Fibroblast of skin of right quadriceps (primary cell): ENCODE results near the gene AGPAT3.
A peak's percentile ranks its signal among the peaks of the same experiment; 100 is the strongest.
"Not testable (repeated sequence)": the region's sequence is repeated elsewhere in the genome, so short reads cannot be mapped to it uniquely, and the experiment has no call there.

Experiments
- DNase-seq: peaks from one replicate; pipeline ENCODE4 v3.0.0-alpha.2; 2013

AGPAT3 gene

DNA sequence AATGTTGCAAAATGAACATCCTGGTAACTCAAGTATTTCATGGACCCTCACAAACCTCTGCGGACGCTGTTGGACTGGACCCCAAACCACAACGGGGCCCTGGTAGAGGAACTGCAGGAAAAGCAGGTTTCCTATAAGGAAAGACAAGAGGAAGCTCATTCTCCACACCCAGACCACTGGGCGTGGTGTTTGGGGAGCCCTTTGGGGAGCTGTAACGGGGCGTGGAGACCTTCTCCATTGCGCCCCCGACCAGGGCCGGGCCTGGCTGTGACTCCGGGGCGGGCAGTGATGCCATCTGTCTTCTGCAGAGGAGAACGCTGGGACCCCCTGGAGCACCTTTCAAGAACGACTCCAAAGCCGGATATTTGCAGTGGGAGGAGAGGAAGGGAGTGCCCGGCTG is 30.0 kb upstream of the AGPAT3 start:
- DNase-seq = no peak

DNA sequence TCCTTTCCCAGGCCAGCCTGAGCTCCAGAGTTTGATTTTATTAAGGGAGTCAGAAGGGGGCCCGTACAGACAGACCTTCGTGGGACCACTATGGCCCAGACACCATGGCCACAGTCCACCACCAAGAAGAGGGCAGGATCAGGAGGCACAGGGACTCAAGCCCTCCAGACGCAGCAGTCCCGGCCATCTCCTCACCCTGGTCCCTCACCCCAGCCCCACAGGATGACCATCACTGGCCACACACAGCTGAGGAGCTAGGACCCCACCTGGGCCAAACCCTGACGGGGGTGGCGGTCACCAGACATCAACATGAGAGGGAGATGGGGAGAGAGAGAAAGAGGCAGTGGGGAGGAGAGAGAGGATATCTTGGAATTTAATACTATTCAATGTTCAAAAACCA is 29.2 kb upstream of the AGPAT3 start:
- no peak for DNase-seq

DNA sequence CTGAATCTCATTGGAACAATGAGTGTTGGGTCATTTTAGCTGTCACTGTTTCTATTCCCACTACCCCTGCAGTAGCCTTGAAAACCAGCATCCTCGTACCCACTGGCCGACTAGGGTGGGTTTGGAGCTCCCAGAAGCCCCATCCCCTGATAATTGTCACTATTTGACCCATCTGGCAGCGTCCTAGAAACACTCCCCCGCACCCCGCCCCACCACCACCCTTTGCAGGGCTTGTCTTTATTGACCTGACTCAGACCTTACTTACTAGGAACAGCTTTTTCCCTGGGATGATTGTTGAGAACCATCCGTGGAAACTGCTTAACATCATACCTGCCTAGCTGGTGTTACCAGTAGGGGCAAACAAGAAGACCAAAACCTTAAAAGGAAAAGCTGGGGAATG is 28.4 kb upstream of the AGPAT3 start:
- DNase-seq = no peak

DNA sequence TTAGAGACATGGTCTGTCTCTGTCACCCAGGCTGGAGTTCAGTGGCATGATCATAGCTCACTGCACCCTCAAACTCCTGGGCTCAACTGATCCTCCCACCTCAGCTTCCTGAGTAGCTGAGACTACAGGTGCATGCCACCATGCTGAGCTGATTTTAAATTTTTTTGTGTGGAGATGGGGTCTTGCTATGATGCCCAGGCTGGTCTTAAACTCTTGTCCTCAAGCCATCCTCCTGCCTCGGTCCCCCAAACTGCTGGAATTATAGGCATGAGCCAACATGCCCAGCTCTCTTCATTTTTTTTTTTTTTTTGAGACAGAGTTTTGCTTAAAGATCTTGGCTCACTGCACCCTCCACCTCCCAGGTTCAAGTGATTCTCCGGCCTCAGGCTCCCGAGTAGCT is 24.8 kb upstream of the AGPAT3 start:
- DNase-seq = no peak

DNA sequence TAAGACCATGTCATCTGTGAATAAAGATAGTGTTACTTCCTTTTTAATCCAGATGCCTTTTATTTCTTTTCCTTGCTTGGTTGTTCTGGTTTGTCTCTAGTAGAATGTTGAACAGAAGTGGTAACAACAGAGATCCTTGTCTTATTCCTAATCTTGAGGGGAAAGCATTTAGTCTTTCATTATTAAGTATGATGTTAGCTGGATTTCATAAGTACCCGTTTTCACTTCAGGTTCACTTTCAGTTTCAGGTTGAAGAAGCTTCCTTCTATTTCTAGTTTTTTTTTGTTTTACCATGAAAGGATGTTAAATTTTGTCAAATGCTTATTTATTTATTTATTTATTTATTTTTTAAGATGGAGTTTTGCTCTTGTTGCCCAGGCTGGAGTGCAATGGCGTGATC is 22.3 kb upstream of the AGPAT3 start:
- no peak for DNase-seq

DNA sequence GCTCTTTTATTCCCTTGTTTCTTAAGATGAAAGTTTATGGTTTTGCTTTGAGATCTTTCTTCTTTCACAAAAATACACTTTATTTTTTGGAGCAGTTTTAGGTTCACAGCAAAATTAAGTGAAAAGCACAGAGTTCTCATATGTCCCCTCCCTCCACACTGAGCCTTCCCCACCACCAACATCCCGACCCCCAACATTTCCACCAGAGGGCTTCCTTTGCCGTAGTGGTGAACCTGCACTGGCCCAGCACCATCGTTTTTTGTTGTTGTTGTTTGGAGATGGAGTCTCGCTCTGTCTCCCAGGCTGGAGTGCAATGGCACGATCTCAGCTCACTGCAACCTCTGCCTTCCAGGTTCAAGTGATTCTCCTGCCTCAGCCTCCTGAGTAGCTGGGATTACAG is 20.1 kb upstream of the AGPAT3 start:
- DNase-seq = not testable (repeated sequence)

DNA sequence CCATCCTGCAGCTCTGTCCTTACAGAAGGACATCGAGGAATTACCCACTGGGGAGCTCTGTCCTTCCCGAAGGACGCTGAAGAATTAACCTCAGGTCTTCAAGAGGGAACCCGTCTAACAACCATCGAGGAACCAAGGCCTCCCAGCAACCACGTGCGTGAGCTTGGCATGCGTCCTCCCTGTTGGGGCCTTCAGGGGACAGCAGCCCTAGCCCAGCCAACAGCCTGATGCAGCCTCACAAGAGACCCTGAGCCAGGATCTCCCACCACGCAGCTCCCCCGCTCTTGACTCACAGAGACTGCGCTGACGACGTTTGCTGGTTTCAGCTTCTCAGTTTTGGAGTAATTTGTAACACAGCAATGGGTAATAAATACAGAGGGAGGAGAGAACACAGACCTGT is 19.6 kb upstream of the AGPAT3 start:
- DNase-seq = no peak

DNA sequence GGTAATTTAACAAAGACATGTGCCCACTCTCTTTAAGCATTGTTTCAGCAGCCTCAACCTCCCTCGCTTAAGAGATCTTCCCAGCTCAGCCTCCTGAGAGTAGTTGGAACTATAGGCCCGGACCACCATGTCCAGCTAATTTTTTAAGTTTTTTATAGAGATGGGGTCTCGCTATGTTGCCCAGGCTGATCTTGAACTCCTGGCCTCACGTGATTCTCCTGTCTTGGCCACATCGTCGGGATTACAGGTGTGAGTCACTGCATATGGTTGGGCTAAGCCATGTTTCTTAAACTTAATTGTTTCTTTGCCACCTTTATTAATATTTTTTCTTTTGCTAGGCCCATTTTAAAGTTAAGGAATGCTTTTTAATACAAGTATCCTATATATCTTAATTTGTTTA is 18.6 kb upstream of the AGPAT3 start:
- DNase-seq = no peak

DNA sequence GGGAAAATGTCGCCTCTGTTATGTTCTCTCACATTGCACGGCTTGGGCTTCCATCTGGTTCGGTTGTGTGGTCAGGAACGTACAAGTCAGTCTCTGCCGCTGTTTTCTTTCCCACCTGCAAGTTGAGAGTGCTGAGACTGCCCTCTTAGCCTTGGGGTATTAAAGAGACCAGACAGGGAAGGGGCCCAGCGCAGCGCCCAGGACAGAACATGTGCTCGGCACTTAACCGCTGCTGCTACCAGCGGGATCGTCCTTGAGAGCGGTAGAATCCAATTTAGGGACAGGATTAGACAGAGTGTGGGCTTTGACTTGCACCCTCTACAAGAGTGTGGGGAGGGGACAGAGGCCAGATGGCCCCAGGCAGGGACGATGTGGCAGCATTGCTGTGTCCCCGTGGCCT is 17.7 kb upstream of the AGPAT3 start:
- DNase-seq = no peak

DNA sequence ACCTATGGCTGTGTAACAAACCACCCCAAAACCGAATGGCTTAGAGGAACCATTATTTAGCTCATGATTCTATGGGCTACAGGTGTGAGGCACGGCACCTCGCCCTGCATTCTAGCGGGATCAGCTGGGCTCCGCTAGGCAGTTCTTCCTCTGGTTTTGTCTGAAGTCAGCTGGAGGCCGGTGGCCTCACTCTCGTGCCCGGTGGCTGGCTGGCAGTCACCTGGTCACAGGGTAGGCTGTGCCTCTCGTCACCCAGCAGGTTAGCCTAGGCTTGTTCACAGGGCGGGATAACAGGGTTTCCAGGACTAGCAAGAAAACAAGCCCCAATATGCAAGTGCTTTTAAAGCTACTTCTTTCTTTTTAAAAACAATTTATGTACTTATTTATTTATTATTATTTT is 16.3 kb upstream of the AGPAT3 start:
- DNase-seq = no peak

DNA sequence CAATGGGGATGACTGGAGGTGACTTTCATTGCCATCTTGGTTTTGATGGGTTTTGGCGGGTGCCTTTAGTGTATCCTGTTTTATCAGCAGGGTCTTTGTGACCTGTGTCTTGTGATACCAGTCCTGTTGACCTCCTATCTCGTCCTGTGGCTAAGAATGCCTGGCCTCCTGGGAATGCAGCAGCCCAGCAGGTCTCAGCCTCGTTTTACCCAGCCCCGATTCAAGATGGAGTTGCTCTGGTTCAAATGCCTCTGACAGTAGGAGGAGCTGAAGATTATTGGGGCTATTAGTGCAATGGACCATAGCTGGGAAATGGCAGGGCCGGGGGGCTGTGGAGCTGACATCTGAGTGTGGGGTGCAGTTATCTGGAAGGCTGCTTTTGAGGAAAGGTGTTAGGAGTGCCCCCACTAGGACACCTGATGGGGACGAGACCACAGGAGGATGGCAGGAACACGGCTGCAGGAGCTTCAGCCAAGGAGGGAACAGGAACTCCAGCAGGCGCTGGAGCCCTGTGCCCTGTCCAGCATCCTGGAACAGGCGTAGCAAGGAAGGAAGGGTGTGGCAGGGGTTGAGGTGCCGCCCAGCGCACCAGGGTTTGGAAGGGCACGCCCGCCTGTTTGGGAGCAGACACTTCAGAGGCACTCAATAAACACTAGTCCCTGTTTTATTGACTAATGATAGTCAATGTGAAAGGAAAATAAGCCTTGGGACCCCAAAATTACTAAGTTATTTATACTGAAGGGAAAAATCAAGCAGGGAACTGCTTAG is 15.3 kb upstream of the AGPAT3 start:
- DNase-seq = no peak

DNA sequence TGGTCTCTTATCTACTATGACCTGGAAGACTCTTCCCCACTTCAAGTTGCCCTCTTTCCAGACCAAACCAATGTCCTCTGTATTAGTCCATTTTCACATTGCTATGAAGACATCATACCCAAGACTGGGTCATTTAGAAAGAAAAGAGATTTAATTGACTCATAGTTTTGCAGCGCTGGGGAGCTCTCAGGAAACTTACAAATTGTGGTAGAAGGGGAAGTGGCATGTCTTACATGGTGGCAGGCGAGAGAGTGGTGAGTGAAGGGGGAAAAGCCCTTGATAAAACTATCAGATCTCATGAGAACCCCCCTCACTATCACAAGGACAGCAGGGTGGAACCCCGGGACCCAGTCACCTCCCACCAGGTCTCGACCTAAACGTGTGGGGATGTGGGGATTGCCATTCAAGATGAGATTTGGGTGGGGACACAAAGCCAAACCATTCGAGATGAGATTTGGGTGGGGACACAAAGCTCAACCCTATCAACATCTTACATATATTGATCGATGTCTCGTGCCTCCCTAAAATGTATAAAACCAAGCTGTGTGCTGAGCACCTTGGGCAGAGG is 14.2 kb upstream of the AGPAT3 start:
- DNase-seq = no peak

DNA sequence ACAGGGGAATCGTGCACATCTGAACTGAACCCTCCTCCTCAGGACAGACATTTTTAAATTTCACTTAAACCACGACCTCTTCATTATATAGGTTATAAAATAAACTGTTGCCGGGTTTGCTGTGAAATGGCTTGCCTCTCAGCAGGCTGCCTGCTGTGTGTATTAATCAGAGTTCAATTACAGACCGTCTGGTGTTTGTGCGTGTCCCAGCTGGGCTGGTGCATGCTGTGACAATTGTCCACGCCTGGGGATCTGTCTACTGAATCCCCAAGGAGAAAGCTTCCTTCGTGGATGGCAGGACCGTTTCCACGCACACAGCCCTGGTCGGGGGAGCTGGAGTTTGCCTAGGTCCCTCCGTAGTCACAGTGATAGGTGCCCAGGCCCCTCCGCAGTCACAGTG is 13.4 kb upstream of the AGPAT3 start:
- DNase-seq = no peak

DNA sequence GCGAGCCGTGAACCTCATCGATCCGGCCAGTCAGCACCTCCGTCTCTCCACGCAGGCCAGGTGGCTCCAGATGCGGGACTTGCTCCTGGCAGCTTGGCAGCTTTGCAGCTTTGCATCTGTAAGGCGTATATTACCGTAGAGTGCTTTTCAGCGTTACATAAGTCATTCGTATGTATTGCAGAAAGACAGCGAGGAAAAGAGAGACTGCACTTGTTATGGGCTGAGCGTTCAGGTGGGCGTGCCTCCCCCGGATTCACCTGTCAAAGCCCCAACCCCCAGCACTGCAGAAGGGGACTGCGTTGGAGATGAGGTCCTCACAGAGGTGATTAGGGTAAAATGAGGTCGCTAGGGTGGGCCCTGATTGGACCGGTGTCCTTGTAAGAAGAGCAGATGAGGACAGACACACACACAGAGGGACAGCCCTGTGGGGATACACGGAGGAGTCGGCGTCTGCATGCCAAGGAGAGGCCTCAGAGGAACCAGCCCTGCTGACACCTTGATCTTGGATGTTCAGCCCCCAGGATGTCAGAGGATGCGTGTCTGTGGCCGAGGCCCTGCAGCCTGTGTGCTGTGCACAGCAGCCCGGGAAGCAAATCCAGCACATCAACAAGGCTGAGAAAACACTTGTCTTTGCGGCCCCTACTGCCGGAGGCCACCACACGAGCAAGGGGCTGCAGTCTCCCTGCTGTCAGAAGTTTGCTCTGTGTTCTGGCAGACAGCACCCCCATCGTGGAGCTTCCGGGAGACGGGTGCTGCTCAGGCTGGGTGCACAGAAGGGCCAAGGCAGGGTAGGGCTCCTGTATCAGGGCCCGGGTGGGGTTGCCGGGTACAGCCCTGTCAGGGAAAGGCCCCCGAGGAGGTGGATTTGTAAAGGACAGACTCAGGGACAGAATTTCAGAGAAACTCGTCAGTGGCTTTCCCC is 10.9 kb upstream of the AGPAT3 start:
- no peak for DNase-seq

DNA sequence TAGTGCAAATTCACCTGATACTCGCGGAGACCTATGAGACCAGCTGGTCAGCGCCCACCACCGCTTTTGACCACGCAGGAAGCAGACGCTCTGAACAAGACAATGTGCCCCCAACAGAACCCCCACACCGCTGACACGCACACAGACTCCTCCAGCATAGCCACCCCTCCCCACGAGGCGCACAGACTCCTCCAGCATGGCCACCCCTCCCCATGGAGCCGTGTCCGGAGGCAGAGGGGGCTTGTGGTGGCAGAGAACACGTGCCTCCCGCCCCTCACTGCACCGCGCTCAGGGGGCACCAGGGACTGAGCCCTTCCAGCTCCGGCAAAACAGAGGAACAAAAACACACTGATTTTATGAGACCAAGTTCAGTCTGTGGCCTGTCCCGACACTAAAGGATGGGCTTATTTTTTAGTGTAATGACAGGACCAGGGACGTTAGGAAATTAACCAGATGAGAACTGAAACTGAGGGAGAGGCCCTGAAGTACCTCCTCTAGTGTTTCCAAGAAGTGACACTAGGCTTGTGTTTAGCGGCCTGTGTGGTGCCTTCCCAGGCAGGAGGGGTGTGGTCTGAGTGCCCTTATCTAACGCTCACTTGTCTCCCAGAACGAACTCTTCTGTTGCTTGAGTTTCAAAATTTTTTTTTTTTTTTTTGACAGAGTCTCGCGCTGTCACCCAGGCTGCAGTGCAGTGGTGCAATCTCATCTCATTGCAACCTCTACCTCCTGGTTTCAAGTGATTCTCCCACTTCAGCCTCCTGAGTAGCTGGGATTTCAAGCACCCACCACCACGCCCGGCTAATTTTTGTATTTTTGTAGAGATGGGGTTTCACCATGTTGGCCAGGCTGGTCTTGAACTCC is 10.0 kb upstream of the AGPAT3 start:
- no peak for DNase-seq

DNA sequence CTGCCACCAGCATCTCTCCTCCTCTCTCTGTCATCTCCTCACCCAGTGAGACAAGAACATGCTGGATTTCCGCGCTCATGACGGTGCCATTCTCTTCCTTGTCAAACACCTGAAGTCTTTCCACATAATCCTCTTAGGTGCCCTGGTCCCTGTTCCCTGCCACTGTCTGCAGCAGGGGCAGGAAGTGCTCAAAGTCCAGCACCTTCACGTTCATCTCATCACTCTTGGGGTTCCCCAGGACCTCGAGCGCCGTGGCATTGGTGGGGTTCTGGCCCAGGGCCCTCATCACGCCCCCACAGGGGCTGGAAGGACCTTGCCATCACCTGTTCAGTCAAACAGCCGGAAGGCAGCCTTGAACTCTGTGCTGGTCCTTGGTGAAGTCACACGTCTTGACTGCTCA is 9.1 kb upstream of the AGPAT3 start:
- DNase-seq = no peak

DNA sequence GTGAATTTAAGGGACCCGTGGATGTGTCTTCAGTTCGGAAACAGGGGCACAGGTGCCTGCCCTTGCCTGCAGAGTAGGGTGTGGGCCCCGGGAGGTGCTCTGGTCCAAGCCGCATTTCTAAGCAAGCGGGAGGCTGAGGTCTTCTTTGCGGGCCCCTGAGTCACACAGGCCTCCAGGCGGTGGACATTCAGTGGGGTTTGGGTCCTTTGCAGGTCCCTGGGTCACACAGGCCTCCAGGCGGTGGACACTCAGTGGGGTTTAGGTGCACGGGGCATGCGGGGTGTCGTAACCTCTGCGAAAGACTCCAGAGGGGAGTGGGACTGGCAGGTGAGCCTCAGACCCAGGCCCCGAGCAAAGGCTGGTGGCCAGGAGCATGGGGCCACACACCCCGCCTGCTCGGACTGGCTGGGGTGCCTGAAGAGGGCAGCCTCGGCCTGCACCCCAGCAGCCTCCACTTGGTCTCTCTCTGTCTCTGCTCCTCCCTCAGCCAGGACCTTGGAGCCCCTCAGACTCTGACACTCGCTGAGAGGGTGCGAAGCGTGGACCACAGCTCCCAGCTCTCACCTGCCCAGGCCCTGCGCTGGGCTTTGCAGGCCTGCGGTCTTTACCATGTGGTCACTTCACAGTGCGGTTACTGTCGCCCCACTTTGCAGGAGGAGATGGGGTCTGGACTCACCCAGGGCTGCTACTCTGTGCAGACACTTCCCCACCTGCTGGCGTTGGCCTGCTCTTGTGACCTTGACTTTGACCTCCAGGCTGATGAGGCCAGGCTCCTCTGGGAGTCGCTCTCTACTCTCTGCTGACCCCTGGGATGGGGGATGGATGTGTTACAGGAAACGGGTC is 6.0 kb upstream of the AGPAT3 start:
- DNase-seq = no peak

DNA sequence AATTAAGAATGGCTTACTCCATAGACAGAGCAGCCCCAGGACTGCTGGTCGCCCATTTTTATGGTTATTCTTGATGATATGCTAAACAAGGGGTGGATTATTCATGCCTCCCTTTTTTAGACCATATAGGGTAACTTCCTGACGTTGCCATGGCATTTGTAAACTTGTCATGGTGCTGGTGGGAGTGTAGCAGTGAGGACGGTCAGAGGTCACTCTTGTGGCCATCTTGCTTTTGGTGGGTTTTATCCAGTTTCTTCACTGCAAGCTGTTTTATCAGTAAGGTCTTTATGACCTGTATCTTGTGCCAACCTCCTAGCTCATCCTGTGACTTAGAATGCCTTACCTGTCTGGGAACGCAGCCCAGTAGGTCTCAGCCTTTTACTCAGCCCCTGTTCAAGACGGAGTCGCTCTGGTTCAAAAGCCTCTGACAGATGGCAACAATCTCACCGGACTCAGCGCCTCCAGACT is 5.2 kb upstream of the AGPAT3 start:
- DNase-seq = no peak

DNA sequence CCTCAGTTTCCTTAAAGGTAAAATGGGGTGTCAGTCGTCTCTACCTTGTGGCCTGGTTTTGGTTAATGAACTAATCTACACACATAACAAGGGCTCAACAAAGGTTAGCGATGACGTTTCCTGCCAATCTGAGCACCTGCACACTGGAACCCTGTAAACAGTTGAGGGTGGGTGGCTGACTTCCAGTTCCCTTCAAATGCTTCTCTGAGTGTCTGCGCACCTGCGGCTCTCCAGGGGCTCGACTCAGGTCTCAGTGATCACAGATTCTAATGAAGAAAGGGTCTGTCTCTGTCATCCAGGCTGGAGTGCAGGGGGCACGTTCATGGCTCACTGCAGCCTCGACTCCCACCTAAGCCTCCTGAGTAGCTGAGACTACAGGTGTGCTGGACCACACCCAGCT is 3.3 kb upstream of the AGPAT3 start:
- no peak for DNase-seq

DNA sequence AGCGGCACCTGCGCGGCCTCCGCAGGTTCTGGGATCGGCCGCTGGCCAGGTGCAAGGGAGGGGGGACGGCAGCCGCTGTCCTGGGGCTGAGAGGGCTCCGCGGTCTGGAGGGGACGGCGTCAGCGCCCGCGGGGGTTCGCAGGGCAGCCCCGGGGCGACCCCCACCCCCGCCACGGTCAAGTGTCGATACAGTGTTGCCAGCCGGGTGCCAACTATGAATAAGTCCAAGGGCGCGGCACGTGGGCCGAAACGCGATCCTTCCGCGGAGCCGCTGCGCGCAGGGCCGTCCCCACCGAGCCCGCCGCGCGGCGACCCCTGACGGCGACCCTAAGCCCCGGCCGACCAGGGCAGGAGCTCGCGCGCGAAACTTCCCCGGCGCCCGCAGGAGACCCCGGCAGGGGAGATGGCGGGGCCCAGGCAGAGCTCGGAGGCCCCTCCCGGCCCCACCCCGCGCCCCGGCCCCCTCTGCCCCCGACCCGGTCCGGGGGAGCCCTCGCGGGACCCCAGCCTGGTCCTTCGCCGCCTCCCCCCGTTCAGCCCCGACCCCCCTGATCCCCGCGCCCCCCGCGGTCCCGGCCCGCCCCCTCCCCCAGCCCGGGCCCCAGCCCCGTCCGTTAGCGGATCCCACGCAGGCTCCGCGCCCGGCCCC is 586 bp upstream of the AGPAT3 start:
- DNase-seq = no peak

DNA sequence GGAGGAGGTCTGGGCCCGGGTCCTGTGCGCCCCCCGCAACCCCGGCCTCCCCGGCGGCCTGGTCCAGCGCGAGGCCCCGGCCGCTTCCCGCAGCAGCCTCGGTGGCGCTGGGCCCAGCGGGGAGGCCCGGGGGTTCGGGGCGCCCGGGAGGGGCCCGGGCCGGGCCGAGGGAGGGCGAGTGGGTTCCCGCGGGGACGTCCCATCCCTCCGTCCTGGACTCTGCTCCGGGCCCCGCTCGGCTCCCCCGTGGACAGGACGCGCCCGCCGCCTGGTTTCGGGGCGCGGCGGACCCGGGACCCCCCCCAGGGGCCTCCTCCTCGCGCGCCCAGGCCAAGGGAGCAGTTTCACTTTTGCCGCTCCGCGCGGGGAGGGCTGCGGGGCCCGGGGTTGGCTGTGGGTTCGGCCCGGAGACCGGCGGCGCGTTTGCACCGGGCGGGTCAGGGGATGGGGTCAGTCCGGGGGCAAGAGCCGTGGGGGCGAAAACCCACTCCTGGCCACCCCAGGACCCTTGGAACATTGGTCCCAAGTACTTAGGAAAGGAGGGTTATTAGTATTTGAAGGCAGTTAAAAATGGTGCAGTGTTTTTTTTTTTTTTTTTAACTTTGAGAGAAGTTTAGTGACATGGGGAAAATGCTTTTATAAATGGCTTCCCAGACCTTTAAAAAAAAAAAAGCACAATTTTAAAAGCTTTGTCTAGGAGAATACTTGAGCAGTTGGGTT is 677 bp downstream of the AGPAT3 start:
- peak; percentile 18 for DNase-seq
